Activated naive CD8-positive, alpha-beta T cell (primary cell): ENCODE measurements around the gene RAB31.

ENCODE experiments used
- H3K27ac Mint-ChIP-seq: one replicate; pipeline ENCODE4 v1.8.0; 2021; ENCODE audit warnings: mixed read lengths
- H3K27me3 Mint-ChIP-seq: one replicate; pipeline ENCODE4 v1.8.0; 2021; ENCODE audit warnings: mixed read lengths
- H3K36me3 Mint-ChIP-seq: one replicate; pipeline ENCODE4 v1.8.0; 2021; ENCODE audit warnings: mixed read lengths
- H3K4me1 Mint-ChIP-seq: one replicate; pipeline ENCODE4 v1.8.0; 2021; ENCODE audit warnings: low read depth, mixed read lengths
- H3K4me3 Mint-ChIP-seq: one replicate; pipeline ENCODE4 v1.8.0; 2021; ENCODE audit warnings: mild to moderate bottlenecking, mixed read lengths
- H3K9me3 Mint-ChIP-seq: one replicate; pipeline ENCODE4 v1.8.0; 2021; ENCODE audit warnings: low read depth, mixed read lengths

RAB31 gene

GRCh38 chr18:9735879-9736278 lies 27.8 kb downstream of the RAB31 start:
- no peaks in the 10 kb centered on the region for H3K9me3 Mint-ChIP-seq
- H3K36me3 Mint-ChIP-seq: no peaks in the 10 kb centered on the region
- peaks cover 7% of the 10 kb centered on the region for H3K27me3 Mint-ChIP-seq
- H3K27ac Mint-ChIP-seq: no peak overlapping the region
- H3K4me3 Mint-ChIP-seq: no peak overlapping the region
- peaks cover 8% of the 10 kb centered on the region for H3K4me1 Mint-ChIP-seq

DNA sequence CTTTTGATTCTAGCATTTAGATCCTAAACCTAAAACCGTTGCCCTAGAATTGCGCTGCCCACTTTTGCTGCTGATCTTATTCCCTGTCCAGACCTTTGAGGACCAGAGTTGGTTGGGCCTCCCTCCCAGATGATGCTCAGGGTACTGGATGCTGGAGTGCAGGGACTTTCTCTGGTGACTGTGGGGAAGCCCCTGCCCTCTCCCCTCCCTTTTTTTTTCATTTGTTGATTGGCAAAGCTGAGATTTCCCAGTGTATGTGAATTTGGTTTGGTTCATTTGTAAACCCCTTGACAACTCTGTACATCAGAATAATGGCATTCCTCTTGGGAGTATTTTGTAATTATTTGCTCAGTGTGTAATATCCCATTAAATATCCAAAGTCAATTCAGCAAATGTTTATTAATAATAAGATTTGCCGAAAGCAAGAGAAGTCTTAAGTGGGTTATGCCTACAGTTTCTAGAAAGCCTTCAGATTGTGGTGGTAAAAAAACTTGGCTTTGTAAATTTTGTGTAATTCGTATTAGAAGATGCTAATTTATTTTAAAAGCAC lies 28.3 kb downstream of the RAB31 start:
- no peak overlapping the region for H3K4me3 Mint-ChIP-seq
- no peak overlapping the region for H3K27ac Mint-ChIP-seq
- peaks cover 7% of the 10 kb centered on the region for H3K27me3 Mint-ChIP-seq
- H3K4me1 Mint-ChIP-seq: peaks cover 8% of the 10 kb centered on the region
- no peaks in the 10 kb centered on the region for H3K36me3 Mint-ChIP-seq
- H3K9me3 Mint-ChIP-seq: no peaks in the 10 kb centered on the region

GRCh38 chr18:9737006-9737405 lies 28.9 kb downstream of the RAB31 start:
- Mint-ChIP-seq H3K27me3 (peaks cover 7% of the 10 kb centered on the region), H3K4me1 (peaks cover 8% of the 10 kb centered on the region), H3K36me3 (no peaks in the 10 kb centered on the region), H3K27ac (no peak overlapping the region), H3K4me3 (no peak overlapping the region), H3K9me3 (no peaks in the 10 kb centered on the region)

- H3K4me3 Mint-ChIP-seq: no peak overlapping the region
- H3K36me3 Mint-ChIP-seq: no peaks in the 10 kb centered on the region
- no peak overlapping the region for H3K27ac Mint-ChIP-seq
- H3K9me3 Mint-ChIP-seq: no peaks in the 10 kb centered on the region
- H3K27me3 Mint-ChIP-seq: peaks cover 6% of the 10 kb centered on the region
- peaks cover 8% of the 10 kb centered on the region for H3K4me1 Mint-ChIP-seq
Observed at GRCh38 chr18:9737472-9738121, 29.5 kb downstream of the RAB31 start.

- H3K9me3 Mint-ChIP-seq: no peaks in the 10 kb centered on the region
- H3K27ac Mint-ChIP-seq: no peak overlapping the region
- no peaks in the 10 kb centered on the region for H3K36me3 Mint-ChIP-seq
- peaks cover 3% of the 10 kb centered on the region for H3K27me3 Mint-ChIP-seq
- peaks cover 8% of the 10 kb centered on the region for H3K4me1 Mint-ChIP-seq
- H3K4me3 Mint-ChIP-seq: no peak overlapping the region
Observed at GRCh38 chr18:9738266-9738969, 30.3 kb downstream of the RAB31 start.

GRCh38 chr18:9739516-9739915 lies 31.4 kb downstream of the RAB31 start:
- Mint-ChIP-seq H3K27me3 (peaks cover 5% of the 10 kb centered on the region), H3K4me1 (peaks cover 5% of the 10 kb centered on the region), H3K4me3 (no peak overlapping the region), H3K36me3 (no peaks in the 10 kb centered on the region), H3K27ac (no peak overlapping the region), H3K9me3 (no peaks in the 10 kb centered on the region)

DNA sequence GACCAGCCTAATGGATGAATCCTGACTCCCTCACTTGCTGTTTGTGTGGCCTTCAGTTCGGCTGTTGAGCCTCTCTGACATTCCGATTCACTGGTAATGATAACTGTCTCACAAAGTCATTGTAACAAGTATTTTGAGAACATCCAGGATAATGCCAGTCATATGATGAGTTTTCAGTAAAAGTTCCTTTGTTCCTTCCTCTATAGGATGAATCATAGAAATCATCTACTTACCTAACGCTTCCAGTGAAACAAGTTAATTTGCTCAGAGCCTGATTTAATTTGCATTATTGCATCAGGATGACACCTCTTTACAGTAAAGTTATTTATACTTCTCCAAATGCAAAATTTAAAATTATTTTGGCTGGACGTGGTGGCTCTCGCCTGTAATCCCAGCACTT lies 32.0 kb downstream of the RAB31 start:
- Mint-ChIP-seq H3K27me3 (peaks cover 5% of the 10 kb centered on the region), H3K9me3 (no peaks in the 10 kb centered on the region), H3K4me1 (peaks cover 4% of the 10 kb centered on the region), H3K27ac (no peak overlapping the region), H3K36me3 (no peaks in the 10 kb centered on the region), H3K4me3 (no peak overlapping the region)

DNA sequence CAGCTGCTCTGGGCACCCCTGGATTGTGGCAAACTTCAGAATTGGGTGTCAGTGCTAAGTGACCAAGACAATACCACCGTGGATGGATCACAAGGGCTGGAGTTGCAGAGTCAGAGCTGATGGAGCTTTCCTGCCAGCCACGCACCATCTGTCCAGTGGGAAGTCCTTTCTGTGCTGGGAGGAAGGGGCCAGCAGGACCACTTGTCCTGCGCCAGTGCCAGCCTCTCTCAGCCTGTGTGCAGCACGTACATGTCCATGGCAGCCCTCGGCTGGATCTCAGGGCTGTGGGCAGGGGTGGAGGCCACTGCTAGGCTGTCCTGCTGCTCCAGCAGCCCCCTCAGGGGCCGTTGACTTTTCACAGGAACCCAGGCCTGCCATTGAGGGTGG lies 33.3 kb downstream of the RAB31 start:
- Mint-ChIP-seq H3K36me3 (no peaks in the 10 kb centered on the region), H3K4me1 (no peaks in the 10 kb centered on the region), H3K9me3 (no peaks in the 10 kb centered on the region), H3K4me3 (no peak overlapping the region), H3K27me3 (peaks cover 7% of the 10 kb centered on the region), H3K27ac (no peak overlapping the region)

DNA sequence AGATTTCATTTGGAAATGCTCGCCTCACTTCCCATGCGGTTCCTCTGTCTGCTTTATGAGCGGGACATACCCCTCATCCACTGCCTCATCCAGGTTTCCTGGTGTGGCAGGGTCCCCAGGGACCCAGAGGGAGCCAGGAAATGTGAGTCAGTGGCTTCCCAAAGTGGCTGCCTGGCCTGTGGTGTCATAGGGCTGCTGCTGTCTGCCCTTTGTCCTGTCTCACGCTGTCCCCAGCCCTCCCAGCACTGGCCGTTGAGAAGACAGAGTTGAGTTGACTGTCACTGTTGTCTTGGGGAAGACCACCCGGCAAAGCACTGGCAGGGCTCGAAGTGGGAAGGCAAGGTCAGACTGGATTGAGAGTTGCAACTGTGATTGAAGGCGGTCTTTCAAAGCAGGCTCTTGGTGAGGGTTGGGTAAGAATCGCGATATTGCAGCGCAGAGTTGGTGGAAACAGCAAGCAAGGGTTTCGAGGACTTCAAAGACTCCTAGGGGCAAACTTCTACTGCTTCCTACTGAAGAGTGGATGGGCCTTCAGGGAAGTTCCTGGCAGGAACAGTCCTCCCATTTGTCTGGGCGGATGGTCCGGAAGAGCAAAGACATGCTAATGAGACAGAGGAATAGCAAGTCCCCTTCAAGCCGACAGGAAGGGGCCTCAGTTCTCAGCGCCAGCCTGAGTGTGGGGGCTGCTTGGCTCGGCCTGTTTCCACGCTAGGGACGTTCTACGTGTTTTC lies 33.9 kb downstream of the RAB31 start:
- Mint-ChIP-seq H3K27me3 (peaks cover 7% of the 10 kb centered on the region), H3K27ac (no peak overlapping the region), H3K4me1 (no peaks in the 10 kb centered on the region), H3K4me3 (no peak overlapping the region), H3K9me3 (no peaks in the 10 kb centered on the region), H3K36me3 (no peaks in the 10 kb centered on the region)

DNA sequence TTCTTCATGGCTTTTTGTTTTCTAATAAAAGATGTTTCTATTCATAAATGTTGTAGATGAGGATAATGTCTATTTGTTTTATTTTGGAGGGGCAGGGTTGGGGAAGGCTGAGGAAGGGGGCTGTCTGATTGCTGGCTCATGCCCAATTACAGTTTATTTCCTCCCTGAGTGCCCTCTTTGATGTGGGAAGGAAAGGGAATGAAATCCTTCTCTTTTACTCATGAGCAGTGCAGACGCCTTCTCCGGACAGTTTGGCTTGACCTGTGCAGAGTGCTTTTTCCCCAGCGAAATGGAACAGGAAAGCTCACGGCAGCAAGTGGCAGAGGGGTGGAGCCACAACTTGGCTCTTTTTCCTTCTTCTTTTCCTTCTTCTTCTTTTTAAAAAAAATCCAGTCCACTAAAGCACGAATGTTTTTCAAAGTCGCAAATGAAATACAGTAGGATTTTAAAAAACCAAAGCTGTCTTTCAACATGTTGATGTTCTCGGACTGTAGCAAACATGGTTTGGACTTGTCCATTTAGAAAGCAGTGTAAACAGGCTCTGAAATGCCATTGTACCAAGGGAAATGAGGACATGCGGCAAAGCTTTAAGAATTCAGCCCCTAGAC lies 34.5 kb downstream of the RAB31 start:
- no peak overlapping the region for H3K4me3 Mint-ChIP-seq

DNA sequence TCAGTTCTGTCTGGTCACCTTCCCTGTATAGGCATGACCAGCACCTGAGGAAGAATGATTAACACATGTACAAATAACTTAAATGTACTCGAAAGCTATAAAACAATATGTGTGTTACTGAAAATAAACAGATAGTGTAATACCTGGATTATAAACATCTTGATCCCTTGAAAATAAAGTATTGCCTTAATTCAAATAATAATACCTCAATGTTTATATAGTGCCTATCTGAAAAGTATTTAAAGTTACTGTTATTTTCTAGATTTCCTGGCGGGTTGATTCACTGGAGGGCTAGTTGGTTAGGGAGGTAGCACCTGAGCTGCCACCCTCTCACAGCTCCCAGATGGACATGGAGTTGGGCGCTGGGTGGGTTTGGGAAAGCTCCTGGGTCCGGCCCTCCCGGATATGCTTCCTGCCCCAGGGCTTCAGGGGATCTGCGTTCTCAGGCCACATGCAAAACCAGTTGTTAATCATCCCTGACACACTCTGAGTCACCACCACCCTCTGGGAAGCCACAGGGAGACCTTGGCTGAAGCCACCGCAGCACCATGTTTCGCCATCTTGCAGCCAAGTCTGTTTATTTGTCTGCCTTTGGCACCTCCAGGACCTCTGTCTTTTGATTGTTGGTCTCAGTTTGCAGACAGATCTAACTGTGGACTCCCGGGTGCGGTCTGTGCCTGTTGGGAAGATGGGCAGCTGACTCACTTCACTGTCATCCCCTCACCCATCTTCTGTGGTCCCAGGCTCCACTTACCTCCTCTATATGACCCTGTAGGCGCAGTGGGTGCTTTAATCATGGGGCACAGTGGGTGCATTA lies 35.3 kb downstream of the RAB31 start:
- Mint-ChIP-seq H3K27ac (no peak overlapping the region), H3K9me3 (no peaks in the 10 kb centered on the region), H3K36me3 (no peaks in the 10 kb centered on the region), H3K4me3 (no peak overlapping the region), H3K4me1 (no peaks in the 10 kb centered on the region), H3K27me3 (peaks cover 7% of the 10 kb centered on the region)

More for the DNA sequence above, 34.5 kb downstream of the RAB31 start:
- Mint-ChIP-seq H3K27ac (no peak overlapping the region), H3K9me3 (no peaks in the 10 kb centered on the region), H3K27me3 (peaks cover 7% of the 10 kb centered on the region), H3K36me3 (no peaks in the 10 kb centered on the region), H3K4me1 (no peaks in the 10 kb centered on the region)

DNA sequence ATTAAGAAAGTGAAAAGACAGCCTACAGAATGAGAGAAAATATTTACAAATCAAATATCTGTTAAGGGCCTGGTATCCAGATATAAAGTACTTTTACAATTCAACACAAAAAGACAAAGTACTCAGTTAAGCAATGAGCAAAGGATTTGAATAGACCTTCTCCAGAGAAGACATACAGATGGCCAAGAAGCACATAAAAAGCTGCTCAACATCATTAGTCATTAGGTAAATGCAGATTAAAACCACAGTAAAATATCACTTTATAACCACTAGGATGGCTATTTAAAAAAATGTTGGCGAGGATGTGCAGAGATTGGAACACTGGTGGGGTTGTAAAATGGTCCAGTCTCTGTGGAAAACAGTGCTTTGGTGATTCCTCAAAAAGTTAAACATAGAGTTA lies 38.9 kb downstream of the RAB31 start:
- H3K4me1 Mint-ChIP-seq: no peaks in the 10 kb centered on the region
- no peaks in the 10 kb centered on the region for H3K9me3 Mint-ChIP-seq
- no peak overlapping the region for H3K27ac Mint-ChIP-seq
- peaks cover 4% of the 10 kb centered on the region for H3K27me3 Mint-ChIP-seq
- no peak overlapping the region for H3K4me3 Mint-ChIP-seq
- H3K36me3 Mint-ChIP-seq: no peaks in the 10 kb centered on the region

GRCh38 chr18:9749611-9750010 lies 41.5 kb downstream of the RAB31 start:
- Mint-ChIP-seq H3K9me3 (no peaks in the 10 kb centered on the region), H3K27me3 (peaks cover 2% of the 10 kb centered on the region), H3K27ac (no peak overlapping the region), H3K4me1 (no peaks in the 10 kb centered on the region), H3K4me3 (no peak overlapping the region), H3K36me3 (no peaks in the 10 kb centered on the region)

DNA sequence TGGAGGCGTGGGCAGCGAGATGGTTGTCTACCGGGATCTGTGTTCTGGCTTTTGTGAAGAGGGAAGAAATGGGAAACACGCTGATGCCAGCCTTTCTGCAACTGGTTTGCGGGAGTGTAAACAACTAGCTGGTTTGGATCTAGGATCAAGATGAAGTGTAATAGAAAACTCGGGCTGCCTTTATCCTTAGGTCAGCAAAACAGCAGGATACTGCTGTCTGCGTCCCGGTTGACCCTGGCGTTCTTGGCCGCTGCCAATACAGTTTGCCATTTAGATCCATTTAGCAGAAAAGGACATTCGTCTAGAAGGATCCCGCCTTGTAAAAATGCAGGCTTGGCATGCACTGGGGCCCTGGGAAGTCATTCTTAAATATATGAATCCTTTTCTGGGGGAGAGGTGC lies 42.0 kb downstream of the RAB31 start:
- Mint-ChIP-seq H3K4me3 (no peak overlapping the region), H3K36me3 (no peaks in the 10 kb centered on the region), H3K4me1 (no peaks in the 10 kb centered on the region), H3K27me3 (peaks cover 2% of the 10 kb centered on the region), H3K9me3 (no peaks in the 10 kb centered on the region), H3K27ac (no peak overlapping the region)
